ENCODE results near the gene ATP5ME. TPM values are rescaled to one million over a fixed set of nuclear protein-coding genes. Genes with fewer than 3 reads are reported as not detected.

Gene ATP5ME
- total and polyA plus RNA-seq, 2 of the 13 experiments (the other 11 are each of a cell fraction or from before 2014, with no cell fraction given) = 305 to 753 TPM

DNA sequence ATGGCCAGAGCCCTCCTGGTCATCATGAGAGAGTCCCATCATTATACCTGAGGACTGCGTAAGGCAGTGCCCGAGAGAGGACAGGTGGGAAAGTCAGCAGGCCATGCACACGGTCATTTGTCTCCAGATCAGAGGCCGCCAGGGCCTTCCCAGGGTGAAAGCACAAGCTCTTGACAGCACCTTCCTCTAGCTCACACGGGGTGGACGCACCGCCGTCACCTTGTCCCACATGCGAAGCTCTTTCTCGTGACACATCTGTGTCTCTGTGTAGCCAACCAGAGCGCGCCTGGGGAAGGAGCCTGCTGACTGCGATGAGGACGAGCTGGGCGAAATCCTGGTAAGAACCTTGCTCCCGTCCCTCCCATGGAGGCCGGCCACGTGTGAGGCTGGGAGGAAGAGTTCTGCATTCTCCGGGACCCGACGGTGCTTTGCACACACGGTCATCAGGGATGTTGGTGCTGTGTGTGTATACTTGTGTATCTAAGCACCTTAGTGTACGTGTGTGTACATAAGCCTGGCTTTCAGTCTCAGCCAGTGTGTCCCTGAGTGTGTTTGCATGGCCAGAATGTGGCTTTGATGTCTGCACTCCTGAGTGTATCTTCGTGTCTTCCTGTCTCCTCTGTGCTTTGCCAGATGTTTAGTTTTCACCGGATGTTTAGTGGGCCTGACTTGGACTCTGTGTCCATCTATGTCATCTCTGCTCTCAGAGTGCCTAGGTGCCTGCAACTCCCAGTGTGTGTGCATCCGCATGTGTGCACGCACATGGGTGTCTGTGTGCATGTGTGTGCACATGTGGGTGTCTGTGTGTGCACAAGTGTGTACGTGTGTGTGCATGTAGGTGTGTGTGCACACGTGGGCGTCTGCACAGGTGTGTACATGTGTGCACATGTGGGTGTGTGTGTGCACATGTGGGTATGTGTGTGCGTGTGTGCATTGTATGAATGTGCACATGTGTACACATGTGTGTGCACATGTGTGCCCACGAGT lies 15.1 kb downstream of the ATP5ME start (continued):
- TF ChIP-seq, protein P1, sequence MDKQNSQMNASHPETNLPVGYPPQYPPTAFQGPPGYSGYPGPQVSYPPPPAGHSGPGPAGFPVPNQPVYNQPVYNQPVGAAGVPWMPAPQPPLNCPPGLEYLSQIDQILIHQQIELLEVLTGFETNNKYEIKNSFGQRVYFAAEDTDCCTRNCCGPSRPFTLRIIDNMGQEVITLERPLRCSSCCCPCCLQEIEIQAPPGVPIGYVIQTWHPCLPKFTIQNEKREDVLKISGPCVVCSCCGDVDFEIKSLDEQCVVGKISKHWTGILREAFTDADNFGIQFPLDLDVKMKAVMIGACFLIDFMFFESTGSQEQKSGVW (CRISPR knock-in tag; IDR thresholded peaks at IDR 0.05; ENCODE audit: borderline replicate concordance) = no peak
- peak; percentile 64; the same call in 1 of the 2 replicates for TF ChIP-seq HOXA9 (CRISPR knock-in tag; IDR thresholded peaks at IDR 0.05; ENCODE audit: borderline replicate concordance)
- TF ChIP-seq NR1H2 (CRISPR knock-in tag; IDR thresholded peaks at IDR 0.05; ENCODE audit: borderline replicate concordance, low read depth) = no peak
- TF ChIP-seq CEBPB (IDR thresholded peaks at IDR 0.05; ENCODE audit: borderline replicate concordance, low read depth, low read length) = no peak
- no peak for TF ChIP-seq NONO (IDR thresholded peaks at IDR 0.05)
- TF ChIP-seq NONO (CRISPR knock-in tag; conservative IDR thresholded peaks at IDR 0.05) = no peak; the same call in 1 of the 2 replicates
- no peak for TF ChIP-seq HHEX (CRISPR knock-in tag; IDR thresholded peaks at IDR 0.05)
- TF ChIP-seq ZMYM2 (CRISPR knock-in tag; IDR thresholded peaks at IDR 0.05) = peak; percentile 92
- TF ChIP-seq, protein P2, sequence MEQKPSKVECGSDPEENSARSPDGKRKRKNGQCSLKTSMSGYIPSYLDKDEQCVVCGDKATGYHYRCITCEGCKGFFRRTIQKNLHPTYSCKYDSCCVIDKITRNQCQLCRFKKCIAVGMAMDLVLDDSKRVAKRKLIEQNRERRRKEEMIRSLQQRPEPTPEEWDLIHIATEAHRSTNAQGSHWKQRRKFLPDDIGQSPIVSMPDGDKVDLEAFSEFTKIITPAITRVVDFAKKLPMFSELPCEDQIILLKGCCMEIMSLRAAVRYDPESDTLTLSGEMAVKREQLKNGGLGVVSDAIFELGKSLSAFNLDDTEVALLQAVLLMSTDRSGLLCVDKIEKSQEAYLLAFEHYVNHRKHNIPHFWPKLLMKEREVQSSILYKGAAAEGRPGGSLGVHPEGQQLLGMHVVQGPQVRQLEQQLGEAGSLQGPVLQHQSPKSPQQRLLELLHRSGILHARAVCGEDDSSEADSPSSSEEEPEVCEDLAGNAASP (CRISPR knock-in tag; IDR thresholded peaks at IDR 0.05; ENCODE audit: borderline replicate concordance) = no peak
- TF ChIP-seq, protein P3, sequence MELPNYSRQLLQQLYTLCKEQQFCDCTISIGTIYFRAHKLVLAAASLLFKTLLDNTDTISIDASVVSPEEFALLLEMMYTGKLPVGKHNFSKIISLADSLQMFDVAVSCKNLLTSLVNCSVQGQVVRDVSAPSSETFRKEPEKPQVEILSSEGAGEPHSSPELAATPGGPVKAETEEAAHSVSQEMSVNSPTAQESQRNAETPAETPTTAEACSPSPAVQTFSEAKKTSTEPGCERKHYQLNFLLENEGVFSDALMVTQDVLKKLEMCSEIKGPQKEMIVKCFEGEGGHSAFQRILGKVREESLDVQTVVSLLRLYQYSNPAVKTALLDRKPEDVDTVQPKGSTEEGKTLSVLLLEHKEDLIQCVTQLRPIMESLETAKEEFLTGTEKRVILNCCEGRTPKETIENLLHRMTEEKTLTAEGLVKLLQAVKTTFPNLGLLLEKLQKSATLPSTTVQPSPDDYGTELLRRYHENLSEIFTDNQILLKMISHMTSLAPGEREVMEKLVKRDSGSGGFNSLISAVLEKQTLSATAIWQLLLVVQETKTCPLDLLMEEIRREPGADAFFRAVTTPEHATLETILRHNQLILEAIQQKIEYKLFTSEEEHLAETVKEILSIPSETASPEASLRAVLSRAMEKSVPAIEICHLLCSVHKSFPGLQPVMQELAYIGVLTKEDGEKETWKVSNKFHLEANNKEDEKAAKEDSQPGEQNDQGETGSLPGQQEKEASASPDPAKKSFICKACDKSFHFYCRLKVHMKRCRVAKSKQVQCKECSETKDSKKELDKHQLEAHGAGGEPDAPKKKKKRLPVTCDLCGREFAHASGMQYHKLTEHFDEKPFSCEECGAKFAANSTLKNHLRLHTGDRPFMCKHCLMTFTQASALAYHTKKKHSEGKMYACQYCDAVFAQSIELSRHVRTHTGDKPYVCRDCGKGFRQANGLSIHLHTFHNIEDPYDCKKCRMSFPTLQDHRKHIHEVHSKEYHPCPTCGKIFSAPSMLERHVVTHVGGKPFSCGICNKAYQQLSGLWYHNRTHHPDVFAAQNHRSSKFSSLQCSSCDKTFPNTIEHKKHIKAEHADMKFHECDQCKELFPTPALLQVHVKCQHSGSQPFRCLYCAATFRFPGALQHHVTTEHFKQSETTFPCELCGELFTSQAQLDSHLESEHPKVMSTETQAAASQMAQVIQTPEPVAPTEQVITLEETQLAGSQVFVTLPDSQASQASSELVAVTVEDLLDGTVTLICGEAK (IDR thresholded peaks at IDR 0.05) = no peak
- TF ChIP-seq, protein P3 (CRISPR knock-in tag; IDR thresholded peaks at IDR 0.05) = no peak; the same call in 1 of the 2 replicates
- TF ChIP-seq ZNF7 (CRISPR knock-in tag; IDR thresholded peaks at IDR 0.05) = no peak
- TF ChIP-seq, protein P4, sequence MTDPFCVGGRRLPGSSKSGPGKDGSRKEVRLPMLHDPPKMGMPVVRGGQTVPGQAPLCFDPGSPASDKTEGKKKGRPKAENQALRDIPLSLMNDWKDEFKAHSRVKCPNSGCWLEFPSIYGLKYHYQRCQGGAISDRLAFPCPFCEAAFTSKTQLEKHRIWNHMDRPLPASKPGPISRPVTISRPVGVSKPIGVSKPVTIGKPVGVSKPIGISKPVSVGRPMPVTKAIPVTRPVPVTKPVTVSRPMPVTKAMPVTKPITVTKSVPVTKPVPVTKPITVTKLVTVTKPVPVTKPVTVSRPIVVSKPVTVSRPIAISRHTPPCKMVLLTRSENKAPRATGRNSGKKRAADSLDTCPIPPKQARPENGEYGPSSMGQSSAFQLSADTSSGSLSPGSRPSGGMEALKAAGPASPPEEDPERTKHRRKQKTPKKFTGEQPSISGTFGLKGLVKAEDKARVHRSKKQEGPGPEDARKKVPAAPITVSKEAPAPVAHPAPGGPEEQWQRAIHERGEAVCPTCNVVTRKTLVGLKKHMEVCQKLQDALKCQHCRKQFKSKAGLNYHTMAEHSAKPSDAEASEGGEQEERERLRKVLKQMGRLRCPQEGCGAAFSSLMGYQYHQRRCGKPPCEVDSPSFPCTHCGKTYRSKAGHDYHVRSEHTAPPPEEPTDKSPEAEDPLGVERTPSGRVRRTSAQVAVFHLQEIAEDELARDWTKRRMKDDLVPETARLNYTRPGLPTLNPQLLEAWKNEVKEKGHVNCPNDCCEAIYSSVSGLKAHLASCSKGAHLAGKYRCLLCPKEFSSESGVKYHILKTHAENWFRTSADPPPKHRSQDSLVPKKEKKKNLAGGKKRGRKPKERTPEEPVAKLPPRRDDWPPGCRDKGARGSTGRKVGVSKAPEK (CRISPR knock-in tag; IDR thresholded peaks at IDR 0.05; ENCODE audit: borderline replicate concordance) = no peak
- TF ChIP-seq BORCS8-MEF2B (CRISPR knock-in tag; IDR thresholded peaks at IDR 0.05) = no peak

Measured in HepG2 (cell line).